Activated CD4-positive, alpha-beta T cell treated with anti-CD3 and anti-CD28 coated beads, Interleukin-10, Interleukin-2, amounts not matched to agents 100 ng/mL and 50 ng/mL, durations not matched to agents 16 hours and 8 hours (primary cell): ENCODE results near the gene DCDC1.
A peak's percentile ranks its signal among the peaks of the same experiment; 100 is the strongest.

Experiments used
- DNase-seq: peaks from one replicate; pipeline ENCODE4 v3.0.0-alpha.2; 2020

DCDC1 gene

DNA sequence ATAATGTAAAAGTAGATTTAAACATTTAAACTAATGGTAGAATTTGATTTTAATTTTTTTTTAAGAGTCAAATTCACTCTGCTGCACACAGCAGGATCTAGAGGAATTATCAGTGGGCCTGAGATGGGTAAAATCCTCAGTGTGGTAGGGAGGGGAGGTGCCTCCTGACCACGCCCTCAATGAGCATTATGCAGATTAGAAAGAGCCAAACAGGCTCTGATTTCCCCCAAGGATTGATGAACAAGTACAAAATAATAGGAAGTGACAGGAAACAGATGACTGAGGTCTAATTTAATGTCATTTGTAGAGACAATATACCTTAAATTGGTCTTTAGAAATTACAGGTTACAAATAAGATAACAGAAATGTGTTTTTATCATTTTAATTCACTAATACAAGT, 155.2 kb downstream of the DCDC1 start:
- DNase-seq = no peak

DNA sequence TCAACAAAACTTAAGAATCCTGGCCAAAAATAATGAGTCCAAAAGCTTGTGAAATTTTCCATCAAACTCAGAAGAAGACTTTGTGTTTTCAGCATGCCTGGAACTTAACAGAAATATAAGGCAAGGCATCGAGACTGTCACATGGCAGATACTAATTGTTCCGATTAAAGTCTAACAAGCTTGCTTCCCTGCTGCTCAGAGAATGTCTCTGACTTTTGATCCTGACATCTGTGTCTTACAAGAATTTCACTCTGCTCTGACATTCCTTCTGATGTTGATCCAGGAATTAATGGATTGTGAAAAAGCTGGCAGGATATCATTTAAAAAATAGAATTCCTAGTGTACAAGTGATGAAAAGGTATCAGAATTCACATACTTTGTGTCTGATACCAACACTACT, 170.2 kb downstream of the DCDC1 start:
- no peak for DNase-seq

DNA sequence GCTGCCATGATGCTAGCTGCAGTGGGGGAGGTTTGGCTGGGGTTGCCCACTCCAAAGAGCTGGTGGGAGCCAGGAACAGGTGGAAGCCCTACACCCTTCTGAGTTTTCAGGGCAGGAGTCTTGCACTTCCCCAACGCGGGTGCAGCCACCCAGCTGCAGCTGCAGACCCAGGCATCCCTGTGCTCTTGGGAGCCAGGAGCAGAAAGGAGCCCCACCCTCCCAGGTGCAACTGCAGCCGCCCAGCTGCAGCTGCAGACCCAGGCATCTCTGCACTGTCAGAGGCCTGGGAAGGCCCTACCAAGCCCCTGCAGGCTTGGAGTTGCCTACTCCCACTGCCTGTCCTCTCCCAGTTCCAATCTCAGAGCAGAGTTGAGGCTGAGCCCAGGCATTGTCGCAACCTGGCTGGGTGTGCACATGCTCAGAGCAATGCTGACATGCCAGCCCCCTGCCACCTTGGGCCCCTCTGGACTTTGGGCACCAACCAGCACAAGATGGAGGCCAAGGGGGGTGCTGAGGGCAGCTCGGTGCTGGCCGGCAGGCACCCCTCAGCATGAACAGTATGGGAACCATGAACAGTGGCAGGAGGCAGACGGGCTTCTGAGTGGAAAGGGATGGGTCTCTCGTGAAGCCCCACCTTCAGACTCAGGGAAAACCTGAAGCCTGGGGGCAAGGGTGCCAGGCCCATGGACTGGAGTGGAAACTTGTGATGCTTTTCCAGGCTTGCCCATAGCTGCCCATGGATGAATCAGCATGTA, 195.4 kb downstream of the DCDC1 start:
- no peak for DNase-seq

DNA sequence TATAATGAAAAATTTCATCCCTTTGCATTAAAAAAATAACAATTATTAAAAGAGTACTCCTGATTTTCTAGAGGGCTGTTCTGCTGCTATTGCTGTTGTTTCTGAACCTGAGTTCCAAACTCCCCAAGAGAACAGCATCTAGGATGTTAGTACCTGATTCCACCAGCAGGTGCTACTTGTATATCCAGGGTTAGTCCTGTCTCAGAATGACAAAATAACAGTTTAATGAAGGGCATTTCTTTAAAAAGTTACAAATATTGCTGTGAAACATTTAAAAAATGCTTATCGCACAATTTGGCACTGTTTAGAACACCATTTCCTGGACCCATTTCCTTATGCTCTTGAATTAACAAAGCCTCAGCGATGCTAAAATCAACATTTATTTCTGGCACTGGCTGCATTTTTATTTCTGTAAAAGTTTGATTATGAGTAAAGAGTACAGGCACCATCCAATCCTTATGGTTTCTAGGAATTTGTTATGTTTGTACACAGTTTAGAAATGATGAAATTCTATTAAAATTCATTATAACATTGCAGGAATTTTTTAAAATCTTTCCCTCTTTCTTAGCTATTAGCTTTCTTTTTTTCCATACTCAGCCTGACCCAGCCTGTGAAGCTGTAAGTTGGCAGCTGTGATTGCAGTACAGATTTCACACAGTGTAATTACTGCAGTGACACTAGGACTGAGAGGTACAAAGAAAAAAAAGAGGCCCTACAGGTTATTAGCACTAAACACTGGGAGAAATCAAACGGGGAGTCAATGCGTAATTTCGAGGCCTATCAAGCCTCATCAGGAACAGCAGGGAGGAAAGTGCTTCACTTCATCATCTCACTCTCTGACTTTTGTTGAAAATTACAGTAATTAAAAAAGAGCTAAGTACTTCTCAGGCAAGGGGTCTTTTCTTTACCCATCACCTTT, 208.8 kb downstream of the DCDC1 start:
- DNase-seq = no peak

DNA sequence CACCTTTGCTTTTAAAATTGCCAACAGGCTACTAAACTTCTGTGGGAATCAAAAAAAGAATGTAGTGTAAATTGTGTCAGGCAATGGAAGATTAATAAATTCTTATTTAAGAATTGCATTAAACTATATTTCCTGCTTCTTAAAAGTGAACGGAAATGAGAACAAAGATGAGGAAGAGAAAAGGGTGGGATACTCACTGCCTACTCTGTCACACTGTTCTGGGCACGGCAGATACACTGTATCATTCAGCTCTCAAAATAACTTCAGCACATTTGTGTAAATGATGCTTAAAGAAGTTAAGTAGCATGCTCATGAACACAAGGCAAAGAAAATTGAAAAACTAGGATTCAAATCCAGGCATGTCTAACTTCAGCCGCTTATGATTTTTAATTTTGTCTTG, 218.7 kb downstream of the DCDC1 start:
- no peak for DNase-seq

DNA sequence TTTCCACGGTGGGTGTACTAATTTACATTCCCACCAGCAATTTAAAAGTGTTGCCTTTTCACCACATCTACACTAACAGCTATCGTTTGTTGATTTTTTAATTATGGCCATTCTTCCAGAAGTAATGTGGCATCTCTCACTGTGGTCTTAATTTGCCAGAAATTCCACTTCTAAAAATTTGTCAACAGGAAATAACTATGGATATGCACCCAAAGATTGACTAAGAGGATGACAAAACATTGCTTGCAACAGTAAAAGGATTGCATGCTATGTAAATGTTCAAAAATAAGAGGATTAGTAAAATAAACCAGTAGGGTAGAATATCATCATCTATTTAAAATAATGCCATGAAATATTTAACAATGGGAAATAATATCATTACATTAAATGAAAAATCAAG, 219.5 kb downstream of the DCDC1 start:
- DNase-seq = no peak

DNA sequence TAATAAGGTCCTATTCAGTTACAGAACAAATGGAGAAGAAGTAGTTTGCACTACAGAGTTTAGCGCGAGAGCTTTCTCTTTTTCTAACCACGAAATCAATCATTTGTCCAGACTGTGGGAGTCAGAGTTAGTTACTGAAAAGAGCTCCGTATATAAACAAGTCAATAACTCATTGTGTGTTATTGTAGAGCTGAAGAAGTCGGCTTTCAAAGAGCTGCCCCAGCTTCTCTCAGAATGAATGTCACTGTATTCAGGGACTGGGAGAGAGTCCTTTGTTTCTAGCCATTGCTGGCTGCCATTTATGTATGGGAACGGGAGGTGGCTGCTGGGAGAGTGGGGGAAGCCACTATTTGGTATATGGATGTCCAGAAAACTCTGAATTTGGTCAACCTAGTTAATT, 227.8 kb downstream of the DCDC1 start:
- no peak for DNase-seq

DNA sequence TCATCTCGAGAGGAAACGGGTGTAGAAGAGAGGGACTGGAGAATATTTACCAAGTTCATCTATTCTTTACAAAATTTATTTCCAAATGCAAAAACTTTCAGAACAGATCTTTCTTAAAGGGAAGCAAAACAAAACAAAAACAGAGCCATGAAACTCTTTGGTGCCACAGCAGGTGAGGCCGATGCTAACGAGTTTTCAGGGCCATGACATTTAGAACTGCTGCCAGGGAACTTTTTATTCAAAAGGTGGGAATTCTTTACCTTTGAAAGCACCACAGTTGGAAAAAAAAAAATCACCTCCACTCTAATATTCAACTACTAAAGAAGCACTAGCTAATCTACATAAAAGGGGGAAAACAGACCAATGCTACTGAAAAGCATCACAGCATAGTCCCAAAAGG, 230.1 kb downstream of the DCDC1 start:
- DNase-seq = no peak

DNA sequence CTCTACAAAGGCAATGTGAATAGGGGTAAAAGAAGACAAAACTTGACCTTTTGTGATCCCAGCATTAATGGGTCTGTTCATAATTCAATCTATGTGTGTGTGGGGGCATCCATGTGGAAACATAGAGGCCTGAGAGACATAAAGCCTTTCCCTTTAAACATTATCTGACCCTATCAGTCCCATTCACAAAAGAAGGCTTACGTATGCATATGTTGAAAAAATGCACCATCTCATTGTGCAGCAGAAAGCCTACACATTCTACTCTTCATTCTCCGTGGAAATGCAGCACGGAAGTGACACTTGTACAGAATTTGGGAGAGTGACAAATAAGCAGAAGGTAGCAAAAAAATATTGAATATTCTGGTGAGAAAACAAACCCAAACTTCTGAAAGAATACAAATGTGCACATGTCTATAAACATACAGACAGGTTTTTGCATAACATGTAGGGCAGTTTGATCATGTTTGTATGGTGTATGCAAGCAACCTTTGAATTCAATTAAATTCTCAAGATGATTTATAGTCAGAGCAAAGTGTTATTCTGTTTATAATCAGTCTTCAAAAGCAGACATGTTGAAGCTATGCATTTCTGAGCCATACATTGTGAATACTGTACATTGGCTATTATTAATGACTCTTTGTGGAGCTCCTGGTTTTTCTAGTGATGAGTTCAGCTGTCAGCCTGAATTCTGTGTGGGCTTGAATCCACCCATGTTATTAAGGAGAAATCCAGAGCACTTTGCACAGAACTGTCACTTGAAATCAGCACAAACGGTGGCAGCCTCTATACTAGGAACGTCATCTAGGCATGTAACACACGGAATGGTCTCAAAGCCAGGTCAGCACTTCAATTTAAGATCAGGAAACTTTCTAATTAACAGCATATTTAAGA, 236.8 kb downstream of the DCDC1 start:
- DNase-seq = no peak

DNA sequence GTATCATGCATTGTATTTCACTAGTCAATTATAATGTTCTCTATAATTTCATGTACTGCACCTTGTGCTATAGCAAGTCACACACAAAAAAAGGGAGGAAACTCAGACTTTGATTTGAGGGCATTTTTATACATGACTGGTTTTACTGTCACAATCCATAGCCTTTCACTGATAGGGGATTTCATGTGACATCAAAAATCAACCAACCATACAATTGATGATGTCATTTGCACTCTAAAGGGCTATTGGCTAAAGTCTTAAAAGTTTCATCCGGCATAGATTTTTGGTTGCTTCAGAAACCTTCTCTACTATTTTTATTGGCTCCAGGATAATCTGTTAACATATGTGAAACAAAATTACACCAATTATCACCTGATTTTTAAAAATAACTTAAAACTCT, 237.8 kb downstream of the DCDC1 start:
- DNase-seq = no peak

DNA sequence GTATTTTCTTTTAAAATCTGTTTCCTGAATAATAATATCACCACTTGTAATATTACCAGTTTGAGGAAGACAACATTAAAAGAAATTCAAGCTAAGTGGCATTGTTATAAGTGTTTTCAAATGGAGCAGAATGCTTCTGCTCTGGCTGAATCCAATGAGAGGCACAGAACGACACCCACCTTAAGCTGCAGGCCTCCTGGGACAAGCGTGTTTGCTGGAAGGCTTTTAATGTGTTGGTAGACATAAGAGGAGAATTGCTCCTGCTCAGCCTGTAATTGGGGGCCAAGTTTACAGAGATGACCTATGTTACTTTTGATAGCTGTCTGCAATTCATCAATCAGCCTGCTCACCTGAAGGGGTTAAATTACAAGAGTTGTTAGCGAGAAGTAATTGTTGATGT, 242.2 kb downstream of the DCDC1 start:
- DNase-seq = no peak

DNA sequence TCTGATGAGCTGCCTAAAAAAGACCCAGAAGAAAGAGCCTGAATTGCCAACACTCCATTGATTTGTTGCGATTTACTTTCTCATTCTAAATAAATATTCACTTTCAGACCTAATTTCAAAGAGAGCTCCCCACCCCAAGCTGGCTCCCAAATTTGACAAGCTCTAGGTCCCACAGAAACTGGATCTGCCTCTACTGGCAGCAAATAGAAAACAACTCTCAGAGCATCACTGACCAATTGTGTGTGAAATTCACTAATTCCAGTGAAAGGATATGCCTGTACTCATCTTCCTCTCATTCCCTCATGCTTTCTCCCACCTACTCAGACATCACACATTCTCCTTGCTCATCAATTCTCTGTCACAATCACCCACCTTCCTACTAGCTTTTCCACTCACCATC, 249.1 kb downstream of the DCDC1 start:
- no peak for DNase-seq

DNA sequence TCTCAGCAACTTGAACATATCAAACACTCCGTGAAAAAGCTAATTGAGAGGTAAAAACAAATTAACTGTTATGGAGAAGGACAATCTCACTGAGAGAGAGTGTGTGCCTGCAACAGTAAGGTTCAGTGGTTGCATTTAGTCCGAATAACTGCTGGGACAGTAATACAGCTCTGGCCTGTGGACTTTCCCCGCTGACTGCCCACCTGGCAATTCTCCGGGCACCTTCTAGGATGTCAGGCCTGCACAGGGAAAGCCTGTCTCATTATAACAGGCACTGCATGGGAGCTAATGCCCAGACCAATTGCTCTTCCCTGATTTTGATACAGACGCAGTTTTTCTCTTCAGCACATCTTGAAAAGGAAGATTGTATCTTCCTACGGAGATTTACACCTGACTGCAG, 251.0 kb downstream of the DCDC1 start:
- no peak for DNase-seq

DNA sequence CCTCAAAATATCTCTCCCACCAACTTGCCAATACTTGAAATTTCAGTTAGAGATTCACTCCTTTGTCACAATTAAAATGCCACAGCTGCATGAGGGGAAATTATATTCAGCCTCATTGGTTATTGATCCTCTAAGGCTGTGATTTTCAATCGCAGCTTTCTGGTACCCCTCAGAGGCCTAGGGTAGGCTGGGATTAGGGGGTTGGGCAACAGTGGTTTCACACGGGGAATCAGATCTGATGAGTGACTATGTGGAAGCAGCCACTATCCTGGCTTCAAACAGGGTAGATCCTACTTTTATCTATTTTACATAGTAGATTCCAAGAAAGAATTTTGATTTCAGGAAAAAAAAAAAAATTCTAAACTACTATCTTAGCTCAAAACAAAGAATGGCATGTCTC, 252.5 kb downstream of the DCDC1 start:
- DNase-seq = no peak

DNA sequence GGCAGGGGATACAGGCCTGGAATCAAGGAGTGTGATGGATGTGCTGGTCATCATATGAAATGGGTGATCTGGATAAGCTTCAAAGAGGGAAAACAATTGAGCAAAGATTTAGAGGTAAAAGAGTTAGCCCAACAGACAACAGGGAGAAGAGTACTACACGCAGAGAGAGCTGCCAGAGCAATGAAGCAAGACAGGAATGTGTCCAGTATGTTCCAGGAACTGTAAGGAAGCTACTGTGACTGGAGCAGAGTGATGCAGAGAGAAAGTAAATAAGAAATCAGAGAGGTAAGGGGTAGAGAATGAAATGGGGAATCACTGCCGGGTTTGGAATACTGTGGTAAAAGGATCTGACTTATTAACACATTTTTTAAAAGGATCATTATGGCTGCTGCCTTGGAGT, 255.1 kb downstream of the DCDC1 start:
- DNase-seq = no peak

DNA sequence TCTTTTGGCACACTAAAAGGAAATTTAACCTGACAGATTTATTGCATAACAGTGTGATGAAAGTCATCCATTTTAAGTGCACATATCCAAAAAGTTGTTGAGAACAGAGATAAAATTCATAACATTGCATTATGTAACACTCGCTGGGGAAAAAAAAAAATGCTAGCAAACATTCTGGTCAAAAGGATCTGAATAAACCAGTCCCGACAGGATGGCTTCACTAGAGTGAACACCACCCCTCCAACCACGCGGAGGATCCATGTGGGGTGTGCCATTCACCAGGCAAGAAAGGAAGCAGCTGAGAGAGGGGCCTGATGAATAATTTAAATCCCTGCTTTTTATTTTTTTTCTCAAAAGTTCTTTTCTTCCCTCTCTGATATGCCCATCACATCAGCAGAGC, 258.7 kb downstream of the DCDC1 start:
- DNase-seq = no peak

DNA sequence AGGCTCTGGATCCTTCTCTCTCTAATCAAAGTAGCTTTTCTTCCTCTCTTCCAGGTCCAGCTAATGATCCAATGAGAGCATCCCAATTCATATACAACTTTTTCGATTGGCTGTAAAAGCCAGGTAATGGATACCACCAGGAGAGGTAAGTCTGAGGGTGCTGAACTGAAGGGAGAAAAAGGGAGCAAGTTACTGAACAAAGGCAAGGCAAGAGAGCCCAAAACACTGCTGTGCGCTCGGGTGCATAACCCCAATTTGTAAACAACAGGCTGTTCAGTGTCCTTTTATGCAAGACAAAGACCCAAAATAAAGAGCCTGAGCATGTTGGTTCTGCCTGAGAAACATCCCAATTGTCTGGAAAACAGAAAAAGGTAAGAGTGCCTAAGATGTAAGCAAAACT, 260.1 kb downstream of the DCDC1 start:
- no peak for DNase-seq

DNA sequence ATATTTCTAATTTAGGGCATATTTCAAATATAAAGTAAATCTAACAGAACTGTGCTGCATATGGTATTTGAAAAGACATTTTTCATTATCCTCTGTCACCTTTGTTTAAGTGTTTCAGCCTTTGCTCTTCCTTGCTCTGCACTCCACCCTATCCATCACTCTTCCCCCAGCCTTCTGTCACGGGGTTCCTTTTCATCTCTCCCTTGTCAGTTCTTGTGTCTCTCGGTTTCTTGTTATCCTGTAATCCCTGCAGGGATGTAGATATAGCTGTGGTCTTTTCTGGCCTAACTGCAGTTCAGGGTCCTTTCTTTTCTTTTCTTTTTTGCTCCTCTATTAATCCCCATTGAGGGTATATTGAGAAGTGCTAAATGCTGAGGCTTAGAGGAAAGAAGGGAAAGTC, 261.9 kb downstream of the DCDC1 start:
- DNase-seq = no peak

DNA sequence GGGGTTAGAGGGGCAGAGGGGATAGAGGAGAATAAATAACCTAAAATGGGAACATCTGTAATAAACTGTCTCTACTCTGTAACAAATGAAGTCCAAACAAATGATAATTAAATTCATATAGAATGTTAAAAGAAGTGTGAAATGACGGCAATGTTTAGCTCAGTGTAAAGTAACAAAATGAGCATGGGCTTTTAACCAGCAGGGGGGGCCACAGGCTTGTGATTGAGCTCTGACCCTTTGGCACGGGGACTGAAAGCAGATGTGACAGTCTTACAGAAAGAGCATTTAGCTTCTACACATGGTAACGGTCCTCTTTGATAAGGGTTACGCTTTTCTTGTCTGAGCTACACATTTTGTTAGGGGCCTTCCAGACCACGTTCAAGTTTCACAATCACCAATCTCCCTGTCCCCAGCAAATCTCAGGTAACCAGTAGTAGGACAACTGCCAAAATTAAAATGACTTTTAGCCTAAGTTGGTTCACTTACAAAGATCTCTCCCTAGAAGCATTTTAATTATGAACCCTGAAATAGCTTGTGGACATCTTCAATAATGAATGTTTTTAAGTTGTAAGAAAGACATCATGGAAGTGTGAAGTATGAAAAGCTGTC, 262.5 kb downstream of the DCDC1 start:
- peak; percentile 63 for DNase-seq

DNA sequence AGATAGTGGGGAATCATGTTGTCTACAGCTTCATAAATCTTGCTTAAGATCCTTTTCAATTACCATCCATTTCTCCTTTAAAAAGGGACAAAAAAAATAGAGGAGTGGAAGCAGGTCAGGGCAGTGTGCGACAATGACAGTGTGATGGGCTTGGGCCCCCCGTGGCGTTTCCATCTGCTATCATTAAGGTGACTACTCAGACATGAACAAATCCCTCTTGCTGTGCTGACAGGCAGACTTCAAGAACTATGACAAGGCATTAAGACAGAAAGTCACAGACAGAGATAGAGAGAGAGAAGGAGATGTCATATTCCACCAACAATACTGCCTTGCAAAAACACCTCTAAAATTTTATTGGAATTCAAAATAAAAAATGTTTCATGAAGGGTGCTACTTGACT, 263.2 kb downstream of the DCDC1 start:
- DNase-seq = no peak

DNA sequence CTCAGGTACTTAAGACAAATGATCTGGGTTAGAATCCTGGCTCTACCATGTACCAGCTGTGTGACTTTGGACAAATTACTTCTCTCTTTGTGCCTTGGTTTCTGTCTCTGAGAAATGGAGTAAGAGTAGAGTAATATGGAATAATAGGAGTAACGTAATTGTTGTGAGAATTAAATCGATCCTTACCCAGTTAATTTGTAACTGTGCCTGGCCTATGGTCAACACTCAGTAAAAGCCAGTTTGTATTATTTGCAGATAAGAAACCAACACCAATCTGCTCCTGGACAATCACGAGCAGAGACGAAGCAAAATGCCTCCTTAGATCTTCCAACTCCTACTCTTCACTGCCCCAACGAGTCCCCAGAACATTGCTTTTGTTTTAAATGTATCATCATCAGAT, 266.7 kb downstream of the DCDC1 start:
- DNase-seq = no peak

DNA sequence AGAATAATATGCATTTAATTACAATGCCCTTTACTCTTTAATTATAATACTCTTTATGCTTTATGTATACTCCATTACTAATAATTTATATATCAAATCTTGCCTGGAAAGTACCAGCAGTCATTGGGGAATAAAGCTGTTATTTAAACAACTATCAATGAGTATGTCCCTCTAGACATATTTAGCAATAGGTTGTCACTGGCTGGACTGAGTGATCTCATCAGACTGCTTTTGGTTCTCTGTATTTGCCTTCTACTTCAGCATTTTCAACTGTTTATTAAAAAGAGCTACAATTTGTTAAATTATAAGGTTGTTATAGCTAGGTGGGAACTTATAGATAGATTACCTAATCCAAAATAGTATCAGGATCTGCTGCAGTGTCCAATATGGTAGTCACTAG, 267.2 kb downstream of the DCDC1 start:
- DNase-seq = no peak
